PFSK-1 (cell line): ENCODE results near the gene TRAM2.

ENCODE experiments used
- FOXP2 ChIP-seq: optimal IDR thresholded peaks from 2 replicates; pipeline ENCODE3; 2011; ENCODE audit warnings: borderline replicate concordance, control low read depth, inconsistent platforms; ENCODE audit not compliant: insufficient read depth; ENCODE audit errors: extremely low read length, extremely low read depth
- POLR2AphosphoS5 ChIP-seq: IDR thresholded peaks from 2 replicates; pipeline ENCODE4 v1.6.1; 2012; ENCODE audit warnings: low read depth, mild to moderate bottlenecking, control low read depth, low read length, moderate library complexity
- REST ChIP-seq, 2 experiments: IDR thresholded peaks; 2 replicates each; pipeline versions ENCODE4 v1.6.1 to v1.8.0; 2011 to 2012; ENCODE audit warnings: low read depth in 2 of 2, low read length in 2 of 2, control low read depth in 1 of 2, inconsistent platforms in 1 of 2, mild to moderate bottlenecking in 1 of 2, moderate library complexity in 1 of 2; ENCODE audit not compliant: insufficient read depth in 1 of 2
- SIN3A ChIP-seq: IDR thresholded peaks from 2 replicates; pipeline ENCODE4 v1.6.1; 2012; ENCODE audit warnings: mild to moderate bottlenecking, low read length, moderate library complexity, borderline replicate concordance; ENCODE audit not compliant: insufficient read depth
- TAF1 ChIP-seq: IDR thresholded peaks from 2 replicates; pipeline ENCODE4 v1.6.1; 2012; ENCODE audit warnings: low read length, control low read depth, borderline replicate concordance; ENCODE audit not compliant: insufficient read depth

The TRAM2 gene

DNA sequence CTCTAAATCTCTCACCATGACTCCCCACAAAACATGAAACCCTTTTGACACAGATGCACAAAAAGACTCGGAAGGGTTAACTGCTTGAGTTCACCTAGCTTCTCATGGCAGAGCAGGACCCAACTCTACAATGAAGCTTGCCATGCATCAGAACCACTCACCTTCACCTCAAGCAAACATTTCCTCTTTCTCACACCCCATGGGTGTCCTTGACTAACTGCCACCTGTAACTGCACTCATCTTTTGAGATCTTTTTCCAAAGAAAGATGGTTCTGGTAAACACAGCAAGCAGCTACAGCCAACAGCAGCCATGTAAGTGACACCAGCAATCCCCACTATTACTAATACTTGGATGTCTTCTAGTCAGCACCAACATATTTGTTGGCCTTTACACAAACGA is 80.2 kb downstream of the TRAM2 start:
- no peak for TF ChIP-seq FOXP2
- TF ChIP-seq POLR2AphosphoS5: no peak
- TF ChIP-seq SIN3A: no peak
- no peak for TF ChIP-seq TAF1
- no peak for TF ChIP-seq REST (IDR thresholded peaks at IDR 0.05; ENCODE audit: insufficient read depth in 1 of 2, low read depth in 2 of 2, low read length in 2 of 2)

DNA sequence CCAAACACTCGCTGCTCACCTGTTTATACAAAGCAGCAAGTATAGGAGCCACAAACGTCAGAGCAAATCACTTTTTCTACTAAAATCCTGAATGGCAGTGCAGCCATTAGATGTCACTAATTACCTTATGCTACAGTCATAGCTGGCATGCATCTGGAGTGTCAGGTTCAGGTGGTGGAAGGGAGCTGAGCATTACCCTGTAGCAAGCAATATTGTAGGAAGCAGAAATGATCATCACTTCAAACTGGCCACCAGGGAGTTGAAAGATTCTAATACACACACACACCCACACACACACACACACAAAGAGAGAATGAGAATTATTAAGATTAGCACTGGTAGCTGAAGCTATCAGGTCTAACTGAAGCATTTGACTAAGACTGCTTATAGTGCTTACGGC is 80.9 kb downstream of the TRAM2 start:
- TF ChIP-seq SIN3A (no peak), REST (IDR thresholded peaks at IDR 0.05; ENCODE audit: insufficient read depth in 1 of 2, low read depth in 2 of 2, low read length in 2 of 2) (no peak), POLR2AphosphoS5 (no peak)

DNA sequence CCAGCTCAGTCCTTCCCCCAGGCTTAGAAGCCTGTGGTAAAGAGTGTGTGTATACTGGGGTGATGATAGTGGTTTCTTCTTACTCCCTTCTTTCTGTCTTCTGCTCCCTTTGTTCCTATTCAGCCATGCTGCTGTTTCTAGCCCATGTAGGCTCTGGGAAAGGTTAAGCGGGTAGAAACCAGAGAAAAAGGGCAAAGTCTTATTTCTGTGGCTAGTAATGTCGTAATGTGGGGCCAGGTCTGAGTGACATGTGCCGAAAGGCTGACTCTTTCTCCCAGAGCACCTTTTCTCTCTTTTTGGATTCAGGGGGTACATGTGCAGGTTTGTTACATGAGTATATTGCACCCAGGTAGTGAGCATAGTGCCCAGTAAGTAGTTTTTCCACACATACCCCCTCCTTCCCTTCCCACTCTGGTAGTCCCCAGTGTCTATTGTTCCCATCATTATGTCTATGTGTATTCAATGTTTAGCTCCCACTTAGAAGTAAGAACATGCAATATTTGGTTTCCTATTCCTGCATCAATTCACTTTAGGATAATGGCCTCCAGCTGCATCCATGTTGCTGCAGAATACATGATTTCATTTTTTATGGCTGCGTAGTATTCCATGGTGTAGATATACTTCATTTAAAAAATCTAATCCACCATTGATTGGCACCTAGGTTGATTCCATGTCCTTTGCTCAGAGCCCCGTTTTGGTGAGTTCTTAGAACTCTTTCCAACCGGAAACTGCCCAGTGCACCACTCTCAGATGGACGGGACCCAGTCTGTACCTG is 82.4 kb downstream of the TRAM2 start:
- no peak for TF ChIP-seq POLR2AphosphoS5
- TF ChIP-seq FOXP2: no peak
- TF ChIP-seq REST (IDR thresholded peaks at IDR 0.05; ENCODE audit: insufficient read depth in 1 of 2, low read depth in 2 of 2, low read length in 2 of 2): no peak
- TF ChIP-seq TAF1: no peak
- no peak for TF ChIP-seq SIN3A

DNA sequence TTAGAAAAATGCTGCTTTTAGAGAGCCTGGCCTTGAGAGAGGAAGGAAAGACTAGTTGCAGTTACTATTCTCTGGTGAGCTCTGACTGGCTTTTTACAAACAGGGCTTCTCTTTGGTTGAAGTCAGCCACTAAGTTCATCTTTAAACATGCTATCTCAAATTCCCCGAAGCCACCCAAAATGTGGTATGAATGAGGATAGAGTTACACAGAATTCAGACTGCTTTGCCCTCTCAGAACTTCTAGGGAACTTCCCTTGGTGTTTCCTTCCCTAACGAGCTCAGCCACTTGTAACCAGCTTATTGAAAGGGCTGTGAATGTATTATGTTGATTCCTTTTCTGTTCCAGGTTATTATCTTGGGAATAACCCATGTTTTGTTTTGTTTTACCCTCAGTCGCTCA is 83.2 kb downstream of the TRAM2 start:
- no peak for TF ChIP-seq POLR2AphosphoS5
- no peak for TF ChIP-seq REST (IDR thresholded peaks at IDR 0.05; ENCODE audit: insufficient read depth in 1 of 2, low read depth in 2 of 2, low read length in 2 of 2)
- TF ChIP-seq FOXP2: no peak
- no peak for TF ChIP-seq SIN3A
- TF ChIP-seq TAF1: no peak
